Stimulated activated CD8-positive, alpha-beta memory T cell treated with anti-CD3 and anti-CD28 coated beads, Interleukin-15, amount 100 ng/mL, for 24 hours (primary cell): ENCODE measurements around the gene INSYN2B.

Experiments
- DNase-seq: peaks from one replicate; pipeline ENCODE4 v3.0.0-alpha.2; 2020; ENCODE audit warnings: low read depth

INSYN2B gene

GRCh38 chr5:169980418-169981053, at the start of gene INSYN2B:
TSS of gene INSYN2B (minus strand) at chr5:169980495. CDS start at chr5:169883898, 96,597 bp downstream.
- DNase-seq, result no peak

GRCh38 chr5:170028124-170028523, 47.8 kb upstream of the INSYN2B start:
- no peak for DNase-seq

GRCh38 chr5:170025853-170026252, 45.6 kb upstream of the INSYN2B start:
- DNase-seq, result no peak

- no peak for DNase-seq
Measured at GRCh38 chr5:170021506-170021905, 41.2 kb upstream of the INSYN2B start.

GRCh38 chr5:170020423-170020822, 40.1 kb upstream of the INSYN2B start:
- DNase-seq, result no peak

GRCh38 chr5:170012622-170013021, 32.3 kb upstream of the INSYN2B start:
- no peak for DNase-seq

- DNase-seq, result no peak
Measured at GRCh38 chr5:170011751-170012150, 31.5 kb upstream of the INSYN2B start.

- DNase-seq, result no peak
Measured at GRCh38 chr5:170010595-170010994, 30.3 kb upstream of the INSYN2B start.

GRCh38 chr5:170008376-170008775, 28.1 kb upstream of the INSYN2B start:
- DNase-seq, result no peak

- no peak for DNase-seq
Measured at GRCh38 chr5:170006021-170006420, 25.7 kb upstream of the INSYN2B start.

- no peak for DNase-seq
Measured at GRCh38 chr5:170000155-170000554, 19.9 kb upstream of the INSYN2B start.

GRCh38 chr5:169999621-170000020, 19.3 kb upstream of the INSYN2B start:
- no peak for DNase-seq

GRCh38 chr5:169997798-169998197, 17.5 kb upstream of the INSYN2B start:
- DNase-seq, result no peak

GRCh38 chr5:169993485-169993790, 13.1 kb upstream of the INSYN2B start:
- DNase-seq, result no peak

- no peak for DNase-seq
Measured at GRCh38 chr5:169992789-169993484, 12.6 kb upstream of the INSYN2B start.

GRCh38 chr5:169991115-169991869, 11.0 kb upstream of the INSYN2B start:
- DNase-seq, result no peak

GRCh38 chr5:169989365-169989764, 9.1 kb upstream of the INSYN2B start:
- no peak for DNase-seq

- DNase-seq, result no peak
Measured at GRCh38 chr5:169988947-169989346, 8.7 kb upstream of the INSYN2B start.

- DNase-seq, result no peak
Measured at GRCh38 chr5:169988206-169988605, 7.9 kb upstream of the INSYN2B start.

GRCh38 chr5:169979871-169980270, 424 bp downstream of the INSYN2B start:
- no peak for DNase-seq

GRCh38 chr5:169978714-169979113, 1.6 kb downstream of the INSYN2B start:
- no peak for DNase-seq

GRCh38 chr5:169974121-169974770, 6.0 kb downstream of the INSYN2B start:
- DNase-seq, result no peak

- no peak for DNase-seq
Measured at GRCh38 chr5:169973056-169973455, 7.2 kb downstream of the INSYN2B start.
